ENCODE measurements around the gene PKP4.

GRCh38 chr2:158651358-158652057 lies 194.8 kb downstream of the PKP4 start:
- no peak for TF ChIP-seq CTCF (IDR thresholded peaks at IDR 0.05)
- TF ChIP-seq EZH2phosphoT487 (IDR thresholded peaks at IDR 0.05): no peak
- no peak for TF ChIP-seq EZH2 (IDR thresholded peaks at IDR 0.05)
